ENCODE data around the gene NRK. TPM values are rescaled to one million over a fixed set of nuclear protein-coding genes. Genes with fewer than 3 reads are reported as not detected.
"Not testable (repeated sequence)": the region's sequence is repeated elsewhere in the genome, so short reads cannot be mapped to it uniquely, and the experiment has no call there.

The NRK gene
- polyA plus RNA-seq, 3 donors from 2014 or later = not detected

GRCh38 chrX:105972690-105973386 lies 150.5 kb downstream of the NRK start:
- Mint-ChIP-seq H3K4me3 (no peak overlapping the region), H3K27ac (no peak overlapping the region), H3K9me3 (peaks cover 0 to 4% (median under 1%) of the 10 kb centered on the region in 6 donors), H3K36me3 (no peaks in the 10 kb centered on the region), H3K27me3 (ENCODE audit: low read depth in 3 of 3) (peaks cover 0 to 2% (median 2%) of the 10 kb centered on the region in 3 donors), H3K4me1 (no peaks in the 10 kb centered on the region)
- no peak for DNase-seq

DNA sequence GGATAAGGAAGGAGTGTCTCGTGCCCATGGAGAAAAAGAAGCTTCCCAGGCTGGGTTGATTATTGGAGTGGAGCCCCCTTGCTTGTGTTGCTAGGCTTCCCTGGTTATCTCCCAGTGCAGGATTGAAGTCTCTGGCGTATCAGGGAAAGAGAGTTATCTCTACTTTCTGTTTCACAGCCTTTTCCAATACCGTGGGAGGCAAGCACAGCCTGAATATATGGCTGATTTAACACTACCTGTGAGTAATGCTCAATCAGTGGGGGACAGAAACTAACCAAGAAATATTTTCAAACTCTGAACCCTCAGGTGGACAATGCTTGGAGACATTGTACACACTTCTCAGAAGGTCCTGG lies 151.0 kb downstream of the NRK start:
- H3K4me3 Mint-ChIP-seq = no peak overlapping the region
- H3K36me3 Mint-ChIP-seq = no peaks in the 10 kb centered on the region
- peaks cover 0 to 4% (median 2%) of the 10 kb centered on the region in 3 donors for H3K27me3 Mint-ChIP-seq (ENCODE audit: low read depth in 3 of 3)
- no peaks in the 10 kb centered on the region for H3K4me1 Mint-ChIP-seq
- H3K27ac Mint-ChIP-seq = no peak overlapping the region
- peaks cover 0 to 5% (median under 1%) of the 10 kb centered on the region in 6 donors for H3K9me3 Mint-ChIP-seq
- no peak for DNase-seq

DNA sequence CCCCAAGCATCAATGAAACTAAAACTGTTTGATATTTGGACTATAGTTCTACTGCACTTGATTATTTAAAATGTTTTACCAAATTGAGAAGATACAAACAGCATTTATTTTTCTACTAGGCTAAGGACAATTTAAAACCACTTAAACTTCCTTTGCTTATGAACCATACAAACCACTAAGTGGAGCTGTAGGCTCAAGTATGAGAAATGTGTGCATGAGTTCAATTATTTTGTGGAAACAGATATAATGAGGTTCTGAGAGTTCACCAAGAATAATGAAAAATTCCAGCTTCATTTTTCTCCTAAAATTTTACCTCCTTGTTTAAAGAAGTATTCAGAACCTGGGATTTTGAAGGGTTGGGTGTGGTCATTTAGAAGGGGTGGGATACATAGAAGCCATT lies 153.0 kb downstream of the NRK start:
- Mint-ChIP-seq H3K36me3 (no peaks in the 10 kb centered on the region), H3K9me3 (peaks cover 0 to 5% (median under 1%) of the 10 kb centered on the region in 6 donors), H3K27ac (no peak overlapping the region)

GRCh38 chrX:105981772-105982485 lies 159.6 kb downstream of the NRK start:
- H3K27ac Mint-ChIP-seq = no peak overlapping the region
- H3K4me1 Mint-ChIP-seq = no peaks in the 10 kb centered on the region
- no peak overlapping the region for H3K4me3 Mint-ChIP-seq
- peaks cover 0 to 8% (median 5%) of the 10 kb centered on the region in 6 donors for H3K9me3 Mint-ChIP-seq
- peaks cover 2 to 11% (median 2%) of the 10 kb centered on the region in 3 donors for H3K27me3 Mint-ChIP-seq (ENCODE audit: low read depth in 3 of 3)
- no peaks in the 10 kb centered on the region for H3K36me3 Mint-ChIP-seq
- DNase-seq = no peak

More for the DNA sequence above, 153.0 kb downstream of the NRK start:
- Mint-ChIP-seq H3K4me1 (no peaks in the 10 kb centered on the region), H3K4me3 (no peak overlapping the region), H3K27me3 (ENCODE audit: low read depth in 3 of 3) (peaks cover 0 to 10% (median 2%) of the 10 kb centered on the region in 3 donors)
- no peak for DNase-seq

DNA sequence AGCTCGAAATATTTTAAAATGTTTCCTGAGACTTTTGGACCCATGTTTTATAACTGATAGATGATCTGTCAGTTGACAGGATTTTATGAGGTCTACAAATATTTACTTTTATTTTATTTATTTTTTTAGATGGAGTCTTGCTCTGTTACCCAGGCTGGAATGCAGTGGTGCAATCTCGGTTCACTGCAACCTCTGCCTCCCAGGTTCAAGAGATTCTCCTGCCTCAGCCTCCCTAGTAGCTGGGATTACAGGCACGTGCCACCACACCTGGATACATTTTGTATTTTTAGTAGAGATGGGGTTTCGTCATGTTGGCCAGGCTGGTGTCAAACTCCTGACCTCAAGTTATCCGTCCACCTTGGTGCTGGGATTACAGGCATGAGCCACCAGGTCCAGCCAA lies 166.1 kb downstream of the NRK start:
- not testable (repeated sequence) for H3K4me3 Mint-ChIP-seq; H3K9me3 Mint-ChIP-seq; H3K27me3 Mint-ChIP-seq (ENCODE audit: low read depth in 3 of 3)

DNA sequence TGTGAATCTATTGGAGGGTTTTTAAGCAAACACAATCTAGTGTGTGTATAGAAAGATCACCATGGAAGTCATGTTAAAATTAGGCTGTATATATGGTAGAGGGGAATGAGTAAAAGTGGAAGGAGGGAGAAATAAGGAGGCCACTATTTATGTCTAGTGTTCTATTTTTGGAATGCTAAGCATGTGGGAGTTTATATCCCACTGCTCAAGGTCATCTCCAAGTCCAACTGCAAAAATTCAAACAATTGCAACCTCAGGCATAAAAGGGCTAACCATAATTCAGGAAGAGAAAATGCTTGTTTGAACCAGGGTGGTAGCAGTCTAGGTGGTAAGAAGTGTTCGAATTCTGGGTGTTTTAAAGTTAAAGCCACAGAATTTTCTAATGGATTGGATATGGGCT lies 177.0 kb downstream of the NRK start:
- no peaks in the 10 kb centered on the region for H3K36me3 Mint-ChIP-seq
- H3K27me3 Mint-ChIP-seq (ENCODE audit: low read depth in 3 of 3) = peaks cover 0 to 2% (median 1%) of the 10 kb centered on the region in 3 donors
- H3K9me3 Mint-ChIP-seq = peaks cover 0 to under 1% (median 0%) of the 10 kb centered on the region in 6 donors
- no peaks in the 10 kb centered on the region for H3K4me1 Mint-ChIP-seq
- no peak for DNase-seq
- H3K4me3 Mint-ChIP-seq = no peak overlapping the region
- no peak overlapping the region for H3K27ac Mint-ChIP-seq

More for the DNA sequence above, 166.1 kb downstream of the NRK start:
- H3K36me3 Mint-ChIP-seq, H3K4me1 Mint-ChIP-seq, H3K27ac Mint-ChIP-seq, DNase-seq: not testable (repeated sequence)

- no peaks in the 10 kb centered on the region for H3K36me3 Mint-ChIP-seq
- H3K4me1 Mint-ChIP-seq = no peaks in the 10 kb centered on the region
- no peak overlapping the region for H3K27ac Mint-ChIP-seq
- peaks cover 0 to 3% (median 2%) of the 10 kb centered on the region in 3 donors for H3K27me3 Mint-ChIP-seq (ENCODE audit: low read depth in 3 of 3)
- DNase-seq = no peak
- H3K4me3 Mint-ChIP-seq = no peak overlapping the region
- peaks cover 0 to 4% (median 0%) of the 10 kb centered on the region in 6 donors for H3K9me3 Mint-ChIP-seq
These were observed 177.9 kb downstream of the NRK start for GRCh38 chrX:106000203-106000602.

DNA sequence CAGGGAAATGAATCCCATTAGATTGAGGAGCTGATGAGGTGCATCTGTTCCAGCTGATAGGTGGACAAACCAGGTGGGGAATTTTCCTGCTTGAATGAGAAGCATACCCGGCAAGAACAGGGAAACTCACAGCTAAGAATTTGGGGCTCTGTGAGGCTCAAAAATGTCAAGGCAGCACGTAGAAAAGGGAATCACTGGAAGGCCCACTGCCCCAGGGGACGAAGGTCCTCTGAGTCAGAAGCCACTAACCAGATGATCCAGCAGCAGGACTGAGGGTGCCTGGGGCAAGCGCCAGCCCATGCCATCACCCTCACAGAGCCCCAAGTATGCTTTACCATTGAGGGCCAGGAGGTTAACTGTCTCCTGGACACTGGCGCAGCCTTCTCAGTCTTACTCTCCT lies 178.3 kb downstream of the NRK start:
- H3K36me3 Mint-ChIP-seq; H3K9me3 Mint-ChIP-seq; H3K4me3 Mint-ChIP-seq; H3K27ac Mint-ChIP-seq; H3K27me3 Mint-ChIP-seq (ENCODE audit: low read depth in 3 of 3); H3K4me1 Mint-ChIP-seq; DNase-seq: not testable (repeated sequence)

DNA sequence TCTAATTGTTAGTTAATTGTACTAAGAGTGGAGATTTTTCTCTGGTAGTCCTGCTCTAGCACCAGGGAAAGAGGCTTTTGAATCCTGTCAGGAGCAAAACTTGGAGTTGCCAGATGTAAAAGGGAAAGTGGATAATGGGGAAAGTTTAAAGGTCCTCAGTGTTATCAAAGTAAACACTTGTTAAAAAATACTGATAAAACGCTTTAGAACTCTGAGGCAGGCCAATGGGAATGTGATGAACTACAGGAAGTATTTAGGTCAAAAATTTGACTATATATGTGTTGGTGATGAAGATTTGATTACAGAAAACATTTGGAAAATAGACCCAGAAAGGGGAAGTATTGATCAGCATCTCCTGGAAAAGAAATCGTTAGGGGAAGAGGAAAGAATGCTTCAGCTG lies 183.3 kb downstream of the NRK start:
- Mint-ChIP-seq H3K4me3 (no peak overlapping the region), H3K4me1 (no peaks in the 10 kb centered on the region), H3K27me3 (ENCODE audit: low read depth in 3 of 3) (peaks cover 0 to 5% (median 1%) of the 10 kb centered on the region in 3 donors), H3K9me3 (peaks cover 0 to 4% (median under 1%) of the 10 kb centered on the region in 6 donors), H3K27ac (no peak overlapping the region), H3K36me3 (no peaks in the 10 kb centered on the region)
- no peak for DNase-seq

DNA sequence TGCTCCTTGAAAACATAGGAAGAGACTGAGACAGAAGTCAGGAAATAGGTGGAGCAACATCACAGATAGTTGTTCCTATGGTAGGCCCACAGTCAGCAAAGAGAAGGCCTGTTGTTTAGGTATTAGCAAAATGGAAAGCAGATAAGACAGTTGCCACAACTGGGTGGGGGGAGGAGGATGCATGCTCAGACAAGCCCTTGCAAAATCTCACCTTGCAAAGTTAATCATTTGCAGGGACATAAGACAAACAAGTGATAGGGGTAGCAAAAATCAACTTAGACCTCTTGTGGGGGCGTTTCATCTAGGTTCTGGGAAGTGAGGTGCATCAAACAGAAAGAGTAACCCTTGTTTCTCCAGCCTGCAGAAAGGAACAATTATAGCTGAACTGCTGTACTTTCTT lies 185.5 kb downstream of the NRK start:
- Mint-ChIP-seq H3K4me1 (no peaks in the 10 kb centered on the region), H3K4me3 (no peak overlapping the region), H3K9me3 (peaks cover 0 to 8% (median 4%) of the 10 kb centered on the region in 6 donors), H3K36me3 (no peaks in the 10 kb centered on the region), H3K27me3 (ENCODE audit: low read depth in 3 of 3) (peaks cover 0 to 5% (median 1%) of the 10 kb centered on the region in 3 donors), H3K27ac (no peak overlapping the region)
- no peak for DNase-seq

Other genes with a start within 250 kb of the NRK start
- not detected for gene SERPINA7, start 216.2 kb downstream of the NRK start, polyA plus RNA-seq